HG03095 (cell line): ENCODE data around the gene C20orf204.
"Not testable (repeated sequence)": the region's sequence is repeated elsewhere in the genome, so short reads cannot be mapped to it uniquely, and the experiment has no call there.

Source experiments
- ATAC-seq: cut with Tn5 transposase; IDR thresholded peaks from one replicate; pipeline ENCODE4 v1.9.1; 2021; ENCODE audit warnings: moderate library complexity; ENCODE audit not compliant: unreplicated experiment

C20orf204 gene

DNA sequence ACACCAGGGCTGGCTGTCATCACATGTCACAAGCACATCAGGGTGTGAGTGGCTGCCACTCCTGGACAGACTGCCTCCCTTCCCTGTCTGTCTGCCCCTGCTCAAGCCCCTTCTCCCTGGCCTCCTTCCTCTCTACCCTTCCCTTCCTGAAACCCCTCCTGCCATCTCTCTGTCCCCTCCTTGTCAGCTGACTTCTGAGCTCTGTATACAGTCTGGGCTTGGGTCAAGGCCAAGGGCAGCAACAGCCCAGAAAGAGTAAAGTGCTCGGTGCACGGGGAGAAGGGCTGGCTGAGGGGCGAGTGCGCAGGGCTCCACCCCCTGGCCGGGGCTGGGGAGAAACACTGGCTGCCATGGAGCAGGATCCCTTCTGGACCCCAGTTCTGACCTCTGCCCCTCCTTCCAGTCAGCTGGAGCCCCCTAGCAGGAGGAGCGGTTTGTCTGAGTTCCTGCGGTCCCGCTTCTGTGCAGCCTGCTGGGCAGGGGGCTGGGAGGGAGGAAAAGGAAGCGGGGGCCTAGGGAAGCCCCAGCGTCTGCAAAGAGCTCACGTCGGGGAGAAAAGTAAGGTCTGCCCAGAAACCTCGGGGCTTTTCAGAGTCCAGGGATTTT is 46.2 kb downstream of the C20orf204 start:
- no peak for ATAC-seq

DNA sequence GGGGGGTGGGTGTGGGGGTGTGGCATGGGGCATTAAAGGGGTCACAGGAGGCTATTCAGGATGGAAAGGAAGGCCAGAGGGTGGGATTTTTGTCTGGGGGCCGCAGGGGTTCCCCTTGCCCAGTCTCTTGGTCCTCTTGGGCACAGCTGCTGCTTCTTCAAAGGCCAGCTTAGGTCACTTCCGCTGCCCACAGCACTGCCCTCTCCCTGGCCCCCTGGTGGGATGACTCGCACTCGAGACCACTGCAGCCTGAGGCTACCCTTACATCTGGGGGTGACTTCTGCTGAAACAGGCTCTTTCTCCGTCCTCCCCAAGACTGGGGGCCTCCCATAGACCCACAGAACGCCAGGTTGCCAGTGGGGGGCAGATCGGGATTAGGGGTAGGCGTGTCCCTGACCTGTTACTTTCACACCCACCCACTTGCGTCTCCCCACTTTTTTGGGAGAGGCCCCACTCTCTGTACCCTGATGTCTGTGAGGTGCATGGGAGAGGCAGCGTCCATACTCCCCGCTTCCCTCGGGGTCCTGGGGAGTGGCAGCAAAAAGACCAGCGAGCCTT is 46.9 kb downstream of the C20orf204 start:
- ATAC-seq: no peak

DNA sequence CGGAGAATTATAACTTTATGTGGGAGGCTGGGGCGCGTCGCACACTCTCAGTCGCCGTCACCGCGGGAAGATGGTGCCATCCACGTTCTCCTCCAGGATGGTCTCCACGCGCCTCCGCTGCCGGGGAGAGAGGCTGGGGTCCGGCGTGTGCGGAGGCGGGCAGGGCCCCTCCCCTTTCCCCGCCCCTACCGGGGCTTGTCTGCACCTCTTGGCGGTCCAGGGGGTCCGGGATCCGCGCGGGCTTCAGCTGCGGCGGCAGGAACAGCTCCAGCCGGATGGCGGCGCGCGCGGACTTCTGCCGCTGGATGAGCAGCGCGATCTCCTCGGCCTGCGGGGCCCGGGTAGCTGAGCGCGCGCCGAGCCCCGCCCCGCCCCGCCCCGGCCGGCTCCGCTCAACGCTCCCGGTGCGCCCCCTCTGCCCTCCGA is 47.4 kb downstream of the C20orf204 start:
- no peak for ATAC-seq

DNA sequence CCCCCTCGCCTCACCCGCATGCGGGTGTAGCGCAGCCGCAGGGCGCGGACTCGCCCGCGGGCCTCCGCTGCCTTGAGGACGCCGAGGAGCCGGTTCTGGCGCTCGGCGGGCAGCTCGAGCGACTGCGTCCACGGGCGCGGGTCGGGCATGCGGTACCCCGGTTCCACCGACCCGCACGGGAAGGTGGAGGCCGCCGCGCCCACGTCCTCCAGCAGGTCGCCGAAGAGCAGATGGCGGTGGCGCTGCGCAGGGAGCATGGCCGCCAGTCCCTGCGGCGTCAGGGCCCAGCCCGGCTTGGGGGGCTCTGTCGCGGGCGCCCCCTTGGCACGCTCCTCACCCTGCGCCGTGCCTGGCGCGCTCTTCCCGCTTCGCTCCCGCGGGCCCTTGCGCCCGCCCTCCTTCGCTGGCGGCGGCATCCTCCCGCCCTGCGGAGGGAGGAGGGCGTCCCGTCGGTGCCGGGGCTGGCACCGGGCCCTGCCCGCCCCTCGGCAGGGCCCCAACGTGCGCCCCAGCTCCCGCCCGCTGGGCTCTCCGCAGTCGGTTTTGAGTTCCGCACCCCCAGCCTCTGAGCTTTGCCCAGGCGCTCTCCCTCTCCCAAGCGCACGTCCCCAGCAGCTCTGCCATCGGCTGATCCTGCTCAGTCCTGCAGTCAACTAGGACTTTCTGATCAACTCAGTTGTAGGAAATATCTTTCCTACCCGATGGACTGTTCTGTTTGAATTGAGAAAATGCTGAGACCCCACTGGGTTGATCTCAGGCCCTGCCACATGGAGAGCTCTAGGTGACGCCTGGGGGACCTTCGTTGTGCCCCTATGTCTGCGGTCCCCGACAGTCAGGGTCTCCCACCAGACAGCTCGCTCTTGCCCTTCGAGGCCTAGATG is 48.1 kb downstream of the C20orf204 start, which contains the start of gene LKAAEAR1:
Gene LKAAEAR1 (minus strand): TSS at position 595 of the 881 bp plus-strand sequence. CDS start 179 bp downstream, at position 416.
- ATAC-seq: no peak

DNA sequence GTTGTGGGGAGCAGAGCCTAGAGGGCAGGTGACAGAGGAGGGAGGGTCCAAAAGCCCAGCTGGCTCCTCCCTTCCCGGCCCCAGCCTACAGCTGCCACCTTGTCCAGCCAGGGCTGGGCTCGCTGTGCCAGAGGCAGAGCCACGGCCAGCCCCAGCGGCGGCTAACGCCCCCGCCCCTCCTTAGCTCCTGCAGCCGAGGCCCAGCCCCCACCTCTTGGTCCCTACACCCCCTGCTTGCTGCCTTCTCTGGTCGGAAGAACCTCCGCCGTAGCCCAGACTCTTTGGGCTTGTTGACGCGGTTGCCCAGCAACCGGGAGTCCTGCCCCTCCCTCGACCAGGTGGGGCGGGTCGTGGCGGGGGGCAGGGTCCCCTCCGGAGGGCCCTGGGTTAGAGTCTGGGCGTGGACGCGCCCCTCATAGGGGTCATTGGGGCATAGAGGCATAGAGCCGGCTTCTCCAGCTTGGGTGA is 48.7 kb downstream of the C20orf204 start:
- no peak for ATAC-seq

DNA sequence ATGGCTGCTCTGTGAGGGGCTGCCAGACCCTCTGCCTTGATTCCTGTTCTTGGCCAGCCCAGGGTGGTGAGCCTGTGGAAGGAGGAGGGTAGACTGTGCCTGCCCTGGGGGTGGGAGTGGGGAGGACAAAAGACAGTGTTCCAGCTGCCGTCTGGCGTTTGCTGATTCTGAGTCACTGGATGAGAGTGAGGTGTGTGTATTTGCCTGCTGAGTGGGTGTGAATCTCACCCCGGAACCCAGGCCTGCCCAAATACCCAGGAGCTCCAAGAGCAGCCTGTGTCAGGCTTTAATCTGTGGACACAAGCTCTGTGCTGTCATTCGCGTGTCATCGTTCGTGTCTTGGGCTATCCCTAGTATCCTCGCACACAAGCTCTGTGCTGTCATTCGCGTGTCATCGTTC is 50.8 kb downstream of the C20orf204 start:
- no peak for ATAC-seq

DNA sequence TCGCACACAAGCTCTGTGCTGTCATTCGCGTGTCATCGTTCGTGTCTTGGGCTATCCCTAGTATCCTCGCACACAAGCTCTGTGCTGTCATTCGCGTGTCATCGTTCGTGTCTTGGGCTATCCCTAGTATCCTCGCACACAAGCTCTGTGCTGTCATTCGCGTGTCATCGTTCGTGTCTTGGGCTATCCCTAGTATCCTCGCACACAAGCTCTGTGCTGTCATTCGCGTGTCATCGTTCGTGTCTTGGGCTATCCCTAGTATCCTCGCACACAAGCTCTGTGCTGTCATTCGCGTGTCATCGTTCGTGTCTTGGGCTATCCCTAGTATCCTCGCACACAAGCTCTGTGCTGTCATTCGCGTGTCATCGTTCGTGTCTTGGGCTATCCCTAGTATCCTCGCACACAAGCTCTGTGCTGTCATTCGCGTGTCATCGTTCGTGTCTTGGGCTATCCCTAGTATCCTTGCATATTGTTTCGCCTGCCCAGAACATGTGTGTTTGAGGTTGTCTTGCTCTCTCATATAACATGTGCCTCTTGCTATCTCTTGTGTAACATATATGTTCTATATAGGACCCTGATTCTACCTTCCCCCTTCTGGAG is 51.3 kb downstream of the C20orf204 start:
- not testable (repeated sequence) for ATAC-seq

DNA sequence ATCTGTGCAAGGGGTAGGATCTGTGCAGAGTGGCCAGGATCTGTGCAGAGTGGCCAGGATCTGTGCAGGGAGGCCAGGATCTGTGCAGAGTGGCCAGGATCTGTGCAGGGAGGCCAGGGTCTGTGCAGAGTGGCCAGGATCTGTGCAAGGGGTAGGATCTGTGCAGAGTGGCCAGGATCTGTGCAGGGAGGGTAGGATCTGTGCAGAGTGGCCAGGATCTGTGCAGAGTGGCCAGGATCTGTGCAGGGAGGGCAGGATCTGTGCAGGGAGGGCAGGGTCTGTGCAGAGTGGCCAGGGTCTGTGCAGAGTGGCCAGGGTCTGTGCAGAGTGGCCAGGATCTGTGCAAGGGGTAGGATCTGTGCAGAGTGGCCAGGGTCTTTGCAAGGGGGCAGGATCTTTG is 52.6 kb downstream of the C20orf204 start:
- not testable (repeated sequence) for ATAC-seq
